Smooth muscle cell (in vitro differentiated cells): ENCODE data around the gene GSTA4. TPM values are rescaled to one million over a fixed set of nuclear protein-coding genes. Genes with fewer than 3 reads are reported as not detected.

ENCODE experiments used
- DNase-seq: peaks from one replicate; lab custom pipeline; 2025; ENCODE audit not compliant: unreplicated experiment; lab: John Stamatoyannopoulos, UW
- H2AFZ ChIP-seq: fragments of 200-600 bp; sonication (generic); 2 replicates; pipeline ENCODE4 v1.6.0; 2016; ENCODE audit warnings: antibody characterized with exemption, low read depth, mild to moderate bottlenecking
- H3F3A ChIP-seq: fragments of 200-600 bp; sonication (generic); 2 replicates; pipeline ENCODE4 v1.6.0; 2017; ENCODE audit warnings: antibody characterized with exemption, low read depth
- H3K27ac ChIP-seq: fragments of 200-600 bp; sonication (generic); 2 replicates; pipeline ENCODE4 v1.5.1; 2016; ENCODE audit warnings: low read depth, mild to moderate bottlenecking
- H3K27me3 ChIP-seq: fragments of 200-600 bp; sonication (generic); 2 replicates; pipeline ENCODE4 v1.6.1; 2016; ENCODE audit warnings: low read depth, mild to moderate bottlenecking
- H3K36me3 ChIP-seq: fragments of 200-600 bp; sonication (generic); 2 replicates; pipeline ENCODE4 v1.5.1; 2016; ENCODE audit warnings: low read depth
- H3K4me1 ChIP-seq: fragments of 200-600 bp; sonication (generic); 2 replicates; pipeline ENCODE4 v1.5.1; 2016; ENCODE audit warnings: low read depth
- H3K4me2 ChIP-seq: fragments of 200-600 bp; sonication (generic); 2 replicates; pipeline ENCODE4 v1.6.0; 2016; ENCODE audit warnings: mild to moderate bottlenecking
- H3K4me3 ChIP-seq: fragments of 200-600 bp; sonication (generic); 2 replicates; pipeline ENCODE4 v1.5.1; 2016; ENCODE audit warnings: mild to moderate bottlenecking
- H3K79me2 ChIP-seq: fragments of 200-600 bp; sonication (generic); 2 replicates; pipeline ENCODE4 v1.6.0; 2016; ENCODE audit warnings: low read depth, mild to moderate bottlenecking
- H3K9ac ChIP-seq: fragments of 200-600 bp; sonication (generic); 2 replicates; pipeline ENCODE4 v1.6.0; 2016; ENCODE audit warnings: low read depth
- H3K9me3 ChIP-seq: fragments of 200-600 bp; sonication (generic); replicated peaks from 2 replicates; pipeline ENCODE4 v1.5.1; 2016; ENCODE audit warnings: low read depth
- H4K20me1 ChIP-seq: fragments of 200-600 bp; sonication (generic); 2 replicates; pipeline ENCODE4 v1.6.0; 2016; ENCODE audit warnings: low read depth
- CTCF ChIP-seq: fragments of 200-600 bp; sonication (generic); IDR thresholded peaks from 2 replicates; pipeline ENCODE4 v1.5.1; 2017; ENCODE audit warnings: borderline replicate concordance, mild to moderate bottlenecking, antibody characterized with exemption; ENCODE audit not compliant: insufficient read depth, poor library complexity, severe bottlenecking
- WGBS: methylation state at CpG from one replicate; pipeline ENCODE4 v1.1.7; 2016; ENCODE audit warnings: low lambda C conversion rate; 5-methylcytosine and 5-hydroxymethylcytosine counted together
- polyA plus RNA-seq: library from polyadenylated mRNA; unstranded; fragments of >200 nt; fragmentation: Nextera tagmentation; extraction: Ambion mirVana; gene quantifications from 2 replicates; pipeline ENCODE4 v1.2.1, GENCODE V29; 2016
- total RNA-seq: library from RNA; depleted of rRNA; stranded (reverse); fragments of >200 nt; gene quantifications from 2 replicates; pipeline ENCODE4 v1.2.3, GENCODE V29; 2014

Gene GSTA4
- total and polyA plus RNA-seq, 2 experiments from 2014 or later: 60.2 to 62.6 TPM

GRCh38 chr6:53027131-53027718, 32.1 kb upstream of the GSTA4 start:
- H4K20me1 ChIP-seq: no peaks in the 10 kb centered on the region
- no peaks in the 10 kb centered on the region for H3K9me3 ChIP-seq
- no peaks in the 10 kb centered on the region for H3F3A ChIP-seq
- DNase-seq: no peak
- no peak overlapping the region for H3K9ac ChIP-seq
- no peak for TF ChIP-seq CTCF
- 93% methylated on average over 5 of the region's 5 CpGs for WGBS
- no peak overlapping the region for H3K4me3 ChIP-seq
- no peak overlapping the region for H2AFZ ChIP-seq
- no peaks in the 10 kb centered on the region for H3K27me3 ChIP-seq
- no peak overlapping the region for H3K4me2 ChIP-seq
- no peak overlapping the region for H3K27ac ChIP-seq
- peaks cover 4% of the 10 kb centered on the region for H3K36me3 ChIP-seq
- no peaks in the 10 kb centered on the region for H3K4me1 ChIP-seq
- no peaks in the 10 kb centered on the region for H3K79me2 ChIP-seq

- no peak for TF ChIP-seq CTCF
- Histone ChIP-seq H3K4me3 (no peak overlapping the region), H3K9me3 (no peaks in the 10 kb centered on the region), H2AFZ (no peak overlapping the region), H4K20me1 (no peaks in the 10 kb centered on the region), H3K27ac (no peak overlapping the region), H3K27me3 (no peaks in the 10 kb centered on the region), H3F3A (no peaks in the 10 kb centered on the region), H3K36me3 (peaks cover 4% of the 10 kb centered on the region), H3K9ac (no peak overlapping the region), H3K4me2 (no peak overlapping the region), H3K79me2 (no peaks in the 10 kb centered on the region), H3K4me1 (no peaks in the 10 kb centered on the region)
- no peak for DNase-seq
- 90% methylated on average over 3 of the region's 3 CpGs for WGBS
Measured at GRCh38 chr6:53026526-53026925, 31.4 kb upstream of the GSTA4 start.

- H3K36me3 ChIP-seq: peaks cover 4% of the 10 kb centered on the region
- TF ChIP-seq CTCF: no peak
- no peaks in the 10 kb centered on the region for H3K4me1 ChIP-seq
- no peak overlapping the region for H3K27ac ChIP-seq
- H3K4me2 ChIP-seq: no peak overlapping the region
- no peak for DNase-seq
- no peak overlapping the region for H3K9ac ChIP-seq
- no peaks in the 10 kb centered on the region for H4K20me1 ChIP-seq
- H3K27me3 ChIP-seq: no peaks in the 10 kb centered on the region
- no peaks in the 10 kb centered on the region for H3F3A ChIP-seq
- H3K9me3 ChIP-seq: no peaks in the 10 kb centered on the region
- no peaks in the 10 kb centered on the region for H3K79me2 ChIP-seq
- H3K4me3 ChIP-seq: no peak overlapping the region
- no peak overlapping the region for H2AFZ ChIP-seq
- WGBS: 96% methylated on average over 1 of the region's 1 CpG
Measured at GRCh38 chr6:53023323-53023722, 28.2 kb upstream of the GSTA4 start.

- Histone ChIP-seq H3K27ac (no peak overlapping the region), H3K27me3 (no peaks in the 10 kb centered on the region), H3K9me3 (no peaks in the 10 kb centered on the region), H3K9ac (no peak overlapping the region), H3K79me2 (no peaks in the 10 kb centered on the region), H3K36me3 (peaks cover 15% of the 10 kb centered on the region), H4K20me1 (no peaks in the 10 kb centered on the region), H3K4me2 (no peak overlapping the region), H3F3A (no peaks in the 10 kb centered on the region), H3K4me1 (no peaks in the 10 kb centered on the region), H3K4me3 (no peak overlapping the region), H2AFZ (no peak overlapping the region)
- no peak for DNase-seq
- 84% methylated on average over 3 of the region's 3 CpGs for WGBS
- no peak for TF ChIP-seq CTCF
Measured at GRCh38 chr6:53020005-53020744, 25.1 kb upstream of the GSTA4 start.
